ENCODE measurements around the gene SPDEF.

DNA sequence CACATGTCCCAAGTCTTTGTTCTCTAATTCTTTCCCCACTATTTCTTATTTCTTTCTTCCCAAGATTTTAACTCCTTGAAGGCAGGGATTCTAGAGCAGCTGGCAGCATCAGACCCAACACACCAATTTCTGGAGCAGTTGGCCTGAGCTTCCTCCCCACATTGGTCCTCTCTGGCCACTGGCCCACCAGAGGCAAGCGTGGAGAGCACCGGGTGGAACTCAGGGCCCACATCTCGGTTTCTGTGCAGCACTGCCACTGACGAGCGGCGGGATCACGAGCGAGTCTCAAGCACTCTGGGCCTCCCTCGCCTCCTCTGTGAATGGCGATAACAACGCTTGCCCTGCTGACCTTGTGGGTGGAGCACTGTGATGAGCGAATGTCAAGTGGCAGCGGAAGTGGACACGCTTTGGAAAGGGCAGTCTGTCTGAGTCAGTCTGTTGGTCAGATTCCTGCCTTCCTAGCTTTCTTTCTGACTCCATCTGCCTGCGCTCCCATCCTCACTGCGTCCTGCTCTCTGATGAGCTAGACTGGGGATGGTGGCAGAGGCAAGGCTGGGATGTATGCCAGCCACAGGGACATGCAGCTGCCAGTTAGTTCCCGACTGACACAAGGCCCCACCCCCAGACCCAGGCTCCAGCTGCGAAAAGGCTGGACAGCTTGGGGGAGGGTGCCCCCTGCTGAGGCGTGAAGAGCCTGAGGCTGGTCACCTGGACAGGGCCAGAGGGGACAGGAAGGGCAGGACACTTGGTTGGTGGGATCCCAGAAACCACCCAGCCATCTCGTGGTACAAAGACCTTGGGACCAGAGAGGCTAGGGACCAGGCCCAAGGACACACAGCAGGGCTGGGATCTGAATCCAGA, 4.5 kb upstream of the SPDEF start:
- TF ChIP-seq POLR2A (IDR thresholded peaks at IDR 0.05; ENCODE audit: low read depth, low read length) (no peak), POLR2AphosphoS5 (IDR thresholded peaks at IDR 0.05; ENCODE audit: low read depth, low read length) (no peak), TAF1 (IDR thresholded peaks at IDR 0.05; ENCODE audit: low read depth, low read length) (no peak), PAX5 (IDR thresholded peaks at IDR 0.05; ENCODE audit: insufficient read depth, low read length, severe bottlenecking) (no peak), SPI1 (IDR thresholded peaks at IDR 0.05; ENCODE audit: low read depth, low read length) (no peak), POU2F2 (IDR thresholded peaks at IDR 0.05; ENCODE audit: low read depth, low read length) (no peak)

Measured in GM12891 (cell line).